ENCODE results near the gene SBF1. TPM values are rescaled to one million over a fixed set of nuclear protein-coding genes. Genes with fewer than 3 reads are reported as not detected.

SBF1 gene
- total RNA-seq, 5 donors from 2014 or later (not counting 1 experiment from before 2014, with no cell fraction given) = 193 to 318 (median 308) TPM

DNA sequence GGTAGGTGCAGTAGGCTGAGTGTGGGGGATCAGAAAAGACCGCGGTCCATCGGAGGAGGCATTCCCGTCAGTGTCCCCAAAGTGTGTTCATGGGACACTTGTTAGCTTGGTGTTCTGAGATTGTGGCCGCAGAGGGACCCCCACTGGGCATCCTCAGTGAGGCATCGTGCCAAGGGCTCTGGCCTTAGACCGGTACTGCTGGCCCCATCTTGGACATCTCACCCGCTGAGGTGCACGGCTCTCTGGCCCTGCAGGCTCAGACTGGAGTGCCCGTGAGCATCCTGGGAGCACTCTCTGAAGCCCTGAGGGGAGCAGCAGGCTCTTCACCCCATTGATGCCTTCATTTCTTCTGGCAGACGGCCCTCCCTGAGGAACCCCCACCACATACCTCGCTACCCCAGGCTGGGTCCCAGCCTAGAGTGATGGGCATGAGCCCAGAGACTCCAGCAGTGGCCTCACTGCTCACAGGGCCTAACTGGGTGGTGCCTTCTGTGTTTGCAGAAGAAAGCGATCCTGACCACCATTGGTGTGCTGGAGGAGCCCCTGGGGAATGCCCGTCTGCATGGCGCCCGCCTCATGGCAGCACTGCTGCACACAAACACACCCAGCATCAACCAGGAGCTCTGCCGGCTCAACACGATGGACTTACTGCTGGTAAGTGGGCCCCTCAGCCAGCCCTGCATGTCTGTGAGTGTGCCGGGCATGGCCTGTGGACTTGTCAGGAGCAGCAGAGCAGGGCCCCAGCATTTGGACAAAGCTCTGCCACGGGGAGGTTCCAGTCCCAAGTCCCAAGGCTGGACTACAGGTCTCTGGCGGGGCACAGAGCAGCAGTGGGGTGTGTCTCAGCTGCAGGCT is 51.6 kb downstream of the SBF1 start:
- 95% methylated on average over 19 of the region's 21 CpGs for whole genome bisulfite sequencing (ENCODE audit: insufficient coverage)
- ChIA-PET CTCF (no interaction called here), POLR2A (no interaction called here)
- peaks cover 17 to 76% of the 10 kb centered on the region in 2 donors for H3K36me3 ChIP-seq (ENCODE audit: control insufficient read depth in 2 of 2, extremely low read depth in 1 of 2, insufficient read depth in 1 of 2, low read length in 1 of 2)
- no peaks in the 10 kb centered on the region for H3K9me3 ChIP-seq
- no peaks in the 10 kb centered on the region for H3K27me3 ChIP-seq (replicated peaks in 1 of 2; ENCODE audit: control insufficient read depth in 2 of 2, extremely low read depth in 1 of 2, insufficient read depth in 2 of 2, low read length in 1 of 2)
- ATAC-seq (replicated peaks in 1 of 4) (no peak), DNase-seq (no peak)
- peaks cover 44% of the 10 kb centered on the region for H3K36me3 Mint-ChIP-seq
- no peak overlapping the region for H3K4me3 ChIP-seq (ENCODE audit: control insufficient read depth in 1 of 2, extremely low read depth in 1 of 2, low read length in 1 of 2)
- no peak overlapping the region for H3K4me3 Mint-ChIP-seq
- H3K27ac ChIP-seq (ENCODE audit: low read length) = no peak overlapping the region
- H3K27ac Mint-ChIP-seq = no peak overlapping the region
- peaks cover 0 to 5% (median 2%) of the 10 kb centered on the region in 3 donors for H3K4me1 Mint-ChIP-seq
- no peaks in the 10 kb centered on the region for H3K9me3 Mint-ChIP-seq
- H3K27me3 Mint-ChIP-seq = no peaks in the 10 kb centered on the region
- no peaks in the 10 kb centered on the region for H3K4me1 ChIP-seq (ENCODE audit: control insufficient read depth in 1 of 2, extremely low read depth in 1 of 2, insufficient read depth in 2 of 2, low read length in 2 of 2)

DNA sequence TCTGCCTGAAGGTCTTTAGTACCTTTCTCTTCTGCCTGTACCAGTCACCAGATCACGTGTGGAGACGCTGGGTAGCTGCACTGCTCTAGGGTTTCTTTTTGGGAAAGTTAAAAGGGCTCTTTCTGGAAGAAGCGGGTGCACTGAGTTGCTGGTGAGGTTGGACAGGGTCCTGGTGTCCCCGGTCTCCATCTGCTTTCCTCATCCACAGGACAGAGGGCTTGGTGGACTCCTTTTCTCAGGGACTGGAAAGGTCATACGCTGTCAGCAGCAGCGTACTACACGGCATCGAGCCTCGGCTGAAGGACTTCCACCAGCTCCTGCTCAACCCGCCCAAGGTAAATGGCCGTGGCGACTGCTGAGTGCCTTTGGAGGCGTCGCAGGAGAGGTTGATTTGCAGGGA is 52.8 kb downstream of the SBF1 start:
- POLR2A ChIA-PET = no interaction called here
- H3K9me3 ChIP-seq = no peaks in the 10 kb centered on the region
- no peak overlapping the region for H3K4me3 ChIP-seq (ENCODE audit: control insufficient read depth in 1 of 2, extremely low read depth in 1 of 2, low read length in 1 of 2)
- ATAC-seq (replicated peaks in 1 of 4) (no peak), DNase-seq (no peak)
- 100% methylated on average over 6 of the region's 14 CpGs for WGBS (ENCODE audit: insufficient coverage)
- H3K36me3 Mint-ChIP-seq = peaks cover 47% of the 10 kb centered on the region
- H3K9me3 Mint-ChIP-seq = no peaks in the 10 kb centered on the region
- CTCF ChIA-PET = no interaction called here
- no peaks in the 10 kb centered on the region for H3K27me3 ChIP-seq (replicated peaks in 1 of 2; ENCODE audit: control insufficient read depth in 2 of 2, extremely low read depth in 1 of 2, insufficient read depth in 2 of 2, low read length in 1 of 2)
- H3K4me3 Mint-ChIP-seq = no peak overlapping the region
- no peak overlapping the region for H3K27ac ChIP-seq (ENCODE audit: low read length)
- H3K4me1 ChIP-seq (ENCODE audit: control insufficient read depth in 1 of 2, extremely low read depth in 1 of 2, insufficient read depth in 2 of 2, low read length in 2 of 2) = no peaks in the 10 kb centered on the region
- peaks cover 0 to 5% (median 2%) of the 10 kb centered on the region in 3 donors for H3K4me1 Mint-ChIP-seq
- H3K27ac Mint-ChIP-seq = no peak overlapping the region
- no peaks in the 10 kb centered on the region for H3K27me3 Mint-ChIP-seq
- H3K36me3 ChIP-seq (ENCODE audit: control insufficient read depth in 2 of 2, extremely low read depth in 1 of 2, insufficient read depth in 1 of 2, low read length in 1 of 2) = peaks cover 22 to 78% of the 10 kb centered on the region in 2 donors

DNA sequence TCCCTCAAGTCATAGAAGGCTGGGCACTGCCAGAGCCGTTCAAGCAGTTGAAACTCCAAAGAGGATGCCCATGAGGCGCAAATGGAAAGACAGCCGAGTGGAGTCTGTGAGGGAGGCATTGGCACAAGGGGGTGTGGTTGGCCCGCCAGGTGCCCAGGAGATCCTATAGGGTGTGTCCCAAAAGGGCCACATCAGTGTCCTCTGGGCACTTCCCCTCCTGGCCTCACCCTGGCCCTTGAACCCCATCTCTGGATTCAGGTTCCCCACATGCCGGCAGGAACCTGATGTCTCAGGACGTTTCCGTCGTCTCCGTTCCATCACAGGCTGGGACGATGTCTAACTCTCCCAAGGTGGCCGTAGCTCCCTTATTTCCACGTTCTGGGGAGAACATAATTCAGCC is 54.3 kb downstream of the SBF1 start:
- Mint-ChIP-seq H3K27me3 (no peaks in the 10 kb centered on the region), H3K9me3 (no peaks in the 10 kb centered on the region), H3K4me1 (peaks cover 0 to 3% (median 1%) of the 10 kb centered on the region in 3 donors), H3K36me3 (peaks cover 50% of the 10 kb centered on the region), H3K4me3 (peak overlapping the region in 1 of 3 donors; percentile 17), H3K27ac (no peak overlapping the region)
- DNase-seq (no peak), ATAC-seq (replicated peaks in 1 of 4) (no peak)
- POLR2A ChIA-PET = no interaction called here
- Histone ChIP-seq H3K9me3 (no peaks in the 10 kb centered on the region), H3K27me3 (replicated peaks in 1 of 2; ENCODE audit: control insufficient read depth in 2 of 2, extremely low read depth in 1 of 2, insufficient read depth in 2 of 2, low read length in 1 of 2) (no peaks in the 10 kb centered on the region), H3K4me1 (ENCODE audit: control insufficient read depth in 1 of 2, extremely low read depth in 1 of 2, insufficient read depth in 2 of 2, low read length in 2 of 2) (no peaks in the 10 kb centered on the region), H3K4me3 (ENCODE audit: control insufficient read depth in 1 of 2, extremely low read depth in 1 of 2, low read length in 1 of 2) (no peak overlapping the region), H3K27ac (ENCODE audit: low read length) (no peak overlapping the region), H3K36me3 (ENCODE audit: control insufficient read depth in 2 of 2, extremely low read depth in 1 of 2, insufficient read depth in 1 of 2, low read length in 1 of 2) (peaks cover 32 to 87% of the 10 kb centered on the region in 2 donors)
- CTCF ChIA-PET = interaction anchor here in 1 of 2 donors (0.6 kb wide), 1 partner anchor 23 kb away, joined by 9 read pairs; no protein-coding TSS in a partner anchor
- 97% methylated on average over 9 of the region's 12 CpGs for WGBS (ENCODE audit: insufficient coverage)

DNA sequence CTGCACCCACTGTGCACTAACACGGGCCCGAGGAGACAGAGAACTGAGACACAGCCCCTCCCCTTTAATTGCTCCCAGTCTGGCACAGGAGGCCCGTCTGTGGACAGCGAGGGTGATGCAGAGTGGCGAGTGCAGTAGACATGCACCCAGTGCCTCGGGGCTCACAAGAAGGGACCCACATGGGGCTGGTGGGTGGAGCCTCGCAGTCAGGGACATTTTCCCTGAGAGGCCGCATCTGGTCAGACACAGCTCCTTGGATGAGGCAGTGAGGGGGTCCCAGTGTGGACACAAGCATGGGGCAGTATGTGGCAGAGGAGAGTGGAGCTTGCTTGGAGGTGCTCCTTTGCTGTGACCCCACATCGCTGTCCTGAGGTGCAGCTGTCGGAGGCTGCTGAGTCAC is 54.8 kb downstream of the SBF1 start:
- H3K4me1 Mint-ChIP-seq = no peaks in the 10 kb centered on the region
- 97% methylated on average over 8 of the region's 10 CpGs for WGBS (ENCODE audit: insufficient coverage)
- H3K36me3 Mint-ChIP-seq = peaks cover 47% of the 10 kb centered on the region
- no peak overlapping the region for H3K4me3 Mint-ChIP-seq
- ATAC-seq (replicated peaks in 1 of 4) (no peak), DNase-seq (no peak)
- CTCF ChIA-PET = no interaction called here
- Histone ChIP-seq H3K36me3 (ENCODE audit: control insufficient read depth in 2 of 2, extremely low read depth in 1 of 2, insufficient read depth in 1 of 2, low read length in 1 of 2) (peaks cover 38 to 87% of the 10 kb centered on the region in 2 donors), H3K4me1 (ENCODE audit: control insufficient read depth in 1 of 2, extremely low read depth in 1 of 2, insufficient read depth in 2 of 2, low read length in 2 of 2) (no peaks in the 10 kb centered on the region), H3K9me3 (no peaks in the 10 kb centered on the region), H3K27me3 (replicated peaks in 1 of 2; ENCODE audit: control insufficient read depth in 2 of 2, extremely low read depth in 1 of 2, insufficient read depth in 2 of 2, low read length in 1 of 2) (no peaks in the 10 kb centered on the region), H3K4me3 (ENCODE audit: control insufficient read depth in 1 of 2, extremely low read depth in 1 of 2, low read length in 1 of 2) (no peak overlapping the region), H3K27ac (ENCODE audit: low read length) (no peak overlapping the region)
- no peaks in the 10 kb centered on the region for H3K9me3 Mint-ChIP-seq
- H3K27ac Mint-ChIP-seq = peak overlapping the region in 1 of 2 donors; percentile 22
- POLR2A ChIA-PET = no interaction called here
- H3K27me3 Mint-ChIP-seq = no peaks in the 10 kb centered on the region

DNA sequence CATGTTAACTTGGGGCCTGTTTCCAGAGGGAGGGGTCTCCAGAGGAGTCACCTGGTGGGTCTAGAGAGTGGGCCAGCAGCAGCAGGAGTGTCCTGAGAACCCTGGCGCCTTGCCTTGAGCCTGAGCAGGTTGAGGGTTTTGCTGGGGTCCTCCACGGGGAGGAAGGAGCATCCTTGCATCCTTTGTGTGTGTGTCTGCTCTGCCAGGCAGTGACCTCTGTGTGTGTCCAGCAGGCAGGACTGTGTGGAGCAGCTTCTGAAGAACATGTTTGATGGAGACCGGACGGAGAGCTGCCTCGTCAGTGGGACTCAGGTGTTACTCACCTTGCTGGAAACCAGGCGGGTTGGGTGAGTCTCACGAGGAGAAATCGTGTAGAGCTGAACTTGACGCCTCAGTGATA is 55.7 kb downstream of the SBF1 start:
- DNase-seq = no peak
- Histone ChIP-seq H3K27ac (ENCODE audit: low read length) (no peak overlapping the region), H3K36me3 (ENCODE audit: control insufficient read depth in 2 of 2, extremely low read depth in 1 of 2, insufficient read depth in 1 of 2, low read length in 1 of 2) (peaks cover 38 to 92% of the 10 kb centered on the region in 2 donors), H3K4me3 (ENCODE audit: control insufficient read depth in 1 of 2, extremely low read depth in 1 of 2, low read length in 1 of 2) (no peak overlapping the region), H3K9me3 (no peaks in the 10 kb centered on the region), H3K27me3 (replicated peaks in 1 of 2; ENCODE audit: control insufficient read depth in 2 of 2, extremely low read depth in 1 of 2, insufficient read depth in 2 of 2, low read length in 1 of 2) (no peaks in the 10 kb centered on the region), H3K4me1 (ENCODE audit: control insufficient read depth in 1 of 2, extremely low read depth in 1 of 2, insufficient read depth in 2 of 2, low read length in 2 of 2) (no peaks in the 10 kb centered on the region)
- H3K36me3 Mint-ChIP-seq = peaks cover 41% of the 10 kb centered on the region
- 94% methylated on average over 9 of the region's 9 CpGs for WGBS (ENCODE audit: insufficient coverage)
- no peaks in the 10 kb centered on the region for H3K27me3 Mint-ChIP-seq
- H3K4me3 Mint-ChIP-seq = no peak overlapping the region
- no peak overlapping the region for H3K27ac Mint-ChIP-seq
- no peaks in the 10 kb centered on the region for H3K9me3 Mint-ChIP-seq
- POLR2A ChIA-PET = no interaction called here
- CTCF ChIA-PET = no interaction called here
- ATAC-seq (replicated peaks in 1 of 4) = no peak
- no peaks in the 10 kb centered on the region for H3K4me1 Mint-ChIP-seq

DNA sequence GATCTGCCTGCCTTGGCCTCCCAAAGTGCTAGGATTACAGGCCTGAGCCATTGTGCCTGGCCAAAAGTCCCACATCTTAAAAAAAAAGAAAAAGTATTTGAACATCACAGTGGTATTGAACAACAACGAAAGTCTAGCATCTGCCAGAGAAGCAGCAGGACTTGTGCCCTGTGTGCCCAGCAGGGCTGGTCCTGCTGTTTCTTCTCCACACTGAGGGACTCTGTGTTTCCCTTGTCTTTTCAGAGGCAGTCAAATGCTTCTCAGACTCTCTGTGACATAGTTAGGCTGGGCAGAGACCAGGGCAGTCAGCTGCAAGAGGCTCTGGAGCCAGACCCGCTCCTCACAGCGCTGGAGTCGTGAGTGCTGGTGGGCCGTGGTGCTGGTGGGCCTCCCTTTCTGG is 56.2 kb downstream of the SBF1 start:
- Histone ChIP-seq H3K4me1 (ENCODE audit: control insufficient read depth in 1 of 2, extremely low read depth in 1 of 2, insufficient read depth in 2 of 2, low read length in 2 of 2) (no peaks in the 10 kb centered on the region), H3K4me3 (ENCODE audit: control insufficient read depth in 1 of 2, extremely low read depth in 1 of 2, low read length in 1 of 2) (no peak overlapping the region), H3K36me3 (ENCODE audit: control insufficient read depth in 2 of 2, extremely low read depth in 1 of 2, insufficient read depth in 1 of 2, low read length in 1 of 2) (peaks cover 38 to 92% of the 10 kb centered on the region in 2 donors), H3K27me3 (replicated peaks in 1 of 2; ENCODE audit: control insufficient read depth in 2 of 2, extremely low read depth in 1 of 2, insufficient read depth in 2 of 2, low read length in 1 of 2) (no peaks in the 10 kb centered on the region), H3K9me3 (no peaks in the 10 kb centered on the region), H3K27ac (ENCODE audit: low read length) (no peak overlapping the region)
- no peak for ATAC-seq (replicated peaks in 1 of 4)
- WGBS (ENCODE audit: insufficient coverage) = 96% methylated on average over 5 of the region's 5 CpGs
- Mint-ChIP-seq H3K4me1 (no peaks in the 10 kb centered on the region), H3K4me3 (no peak overlapping the region), H3K36me3 (peaks cover 37% of the 10 kb centered on the region), H3K27me3 (no peaks in the 10 kb centered on the region), H3K27ac (no peak overlapping the region), H3K9me3 (no peaks in the 10 kb centered on the region)
- ChIA-PET POLR2A (no interaction called here), CTCF (no interaction called here)
- no peak for DNase-seq
